ENCODE measurements around the gene LRG1.

- TF ChIP-seq CTCF (IDR thresholded peaks at IDR 0.05) = no peak
- TF ChIP-seq POLR2A (IDR thresholded peaks at IDR 0.05) = no peak
Observed at GRCh38 chr19:4501691-4502090, 38.1 kb downstream of the LRG1 start.

Measured in adrenal gland (tissue), 5 donors.